ENCODE measurements around the gene HJV.
"Not testable (repeated sequence)": the region's sequence is repeated elsewhere in the genome, so short reads cannot be mapped to it uniquely, and the experiment has no call there.

DNA sequence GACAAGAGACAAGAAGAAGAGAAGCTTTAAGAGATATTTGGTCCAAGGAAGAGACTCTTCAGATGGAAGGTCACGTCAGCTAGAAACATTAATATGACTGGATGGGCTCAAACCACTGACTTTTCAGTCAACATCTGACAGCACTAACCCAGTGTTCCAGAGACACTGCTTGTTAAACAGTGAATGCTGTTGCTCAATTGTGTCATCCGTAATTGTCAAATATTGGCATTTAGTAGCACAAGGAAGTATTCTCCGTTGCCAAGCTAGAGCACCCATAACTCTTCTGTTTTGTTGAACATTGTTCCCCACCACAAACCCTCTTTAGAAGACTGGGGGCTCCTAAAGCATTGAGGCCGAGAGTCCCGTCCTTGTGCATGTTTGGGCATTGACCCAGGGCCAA lies 37.6 kb upstream of the HJV start:
- not testable (repeated sequence) for TF ChIP-seq CTCF (conservative IDR thresholded peaks at IDR 0.05; ENCODE audit: low read length); EZH2phosphoT487 (IDR thresholded peaks at IDR 0.05; ENCODE audit: borderline replicate concordance)
